SU-DHL-6 (cell line): Measurements from ENCODE around the gene TSHZ2.

Experiments used
- H2AFZ ChIP-seq: fragments of 200-600 bp; sonication (generic); 2 replicates; pipeline ENCODE4 v1.6.1; 2014; ENCODE audit warnings: low read depth, mild to moderate bottlenecking, moderate library complexity, mixed read lengths, antibody characterized with exemption, low read length; ENCODE audit not compliant: severe bottlenecking
- H3F3A ChIP-seq: fragments of 200-600 bp; shearing (Covaris generic); 2 replicates; pipeline ENCODE4 v1.6.0; 2016; ENCODE audit warnings: antibody characterized with exemption, mild to moderate bottlenecking; ENCODE audit not compliant: insufficient read depth
- H3K27ac ChIP-seq: fragments of 200-600 bp; sonication (generic); 2 replicates; pipeline ENCODE4 v1.5.1; 2016; ENCODE audit warnings: low read depth, mild to moderate bottlenecking, low read length, moderate library complexity, mixed read lengths
- H3K27me3 ChIP-seq: fragments of 200-600 bp; sonication (generic), shearing (Covaris generic); 2 replicates; pipeline ENCODE4 v1.6.0; 2014; ENCODE audit warnings: mild to moderate bottlenecking, low read length
- H3K36me3 ChIP-seq: fragments of 200-600 bp; sonication (generic); 2 replicates; pipeline ENCODE4 v1.6.1; 2014; ENCODE audit warnings: mild to moderate bottlenecking, low read length, mixed read lengths
- H3K4me2 ChIP-seq: fragments of 300-600, 200-600 bp; shearing (Covaris generic), sonication (generic); 2 replicates; pipeline ENCODE4 v1.6.0; 2014; ENCODE audit warnings: low read length, low read depth, mild to moderate bottlenecking; ENCODE audit not compliant: poor library complexity, severe bottlenecking
- H3K4me3 ChIP-seq: fragments of 200-600 bp; sonication (generic); 2 replicates; pipeline ENCODE4 v1.5.1; 2014; ENCODE audit warnings: antibody characterized with exemption, low read length, mild to moderate bottlenecking, mixed read lengths; ENCODE audit not compliant: insufficient read depth, poor library complexity, severe bottlenecking
- H3K79me2 ChIP-seq: fragments of 200-600 bp; sonication (generic); 2 replicates; pipeline ENCODE4 v1.6.1; 2014; ENCODE audit warnings: mild to moderate bottlenecking, low read length, moderate library complexity; ENCODE audit not compliant: insufficient read depth
- H3K9ac ChIP-seq: fragments of 200-600 bp; sonication (generic); 2 replicates; pipeline ENCODE4 v1.7.0; 2014; ENCODE audit warnings: mild to moderate bottlenecking, low read length
- H3K9me2 ChIP-seq: fragments of 200-600 bp; sonication (generic); replicated peaks from 2 replicates; pipeline ENCODE4 v1.6.1; 2014; ENCODE audit warnings: low read length; ENCODE audit not compliant: insufficient read depth
- H3K9me3 ChIP-seq: fragments of 200-600 bp; sonication (generic); 2 replicates; pipeline ENCODE4 v1.6.1; 2014; ENCODE audit warnings: low read length, mixed read lengths; ENCODE audit not compliant: insufficient read depth
- H4K20me1 ChIP-seq: fragments of 200-600 bp; sonication (generic); 2 replicates; pipeline ENCODE4 v1.6.1; 2014; ENCODE audit warnings: low read depth, mild to moderate bottlenecking, antibody characterized with exemption, low read length, moderate library complexity, mixed read lengths
- CTCF ChIP-seq: fragments of 200-600 bp; sonication (generic); IDR thresholded peaks from one replicate; pipeline ENCODE4 v1.5.1; 2017; ENCODE audit warnings: antibody characterized with exemption, mild to moderate bottlenecking, low read length, moderate library complexity; ENCODE audit not compliant: insufficient read depth, poor library complexity, severe bottlenecking
- EZH2phosphoT487 ChIP-seq: fragments of 200-600 bp; sonication (generic), shearing (Covaris generic); conservative IDR thresholded peaks from 2 replicates; pipeline ENCODE4 v1.6.1; 2018; ENCODE audit warnings: mild to moderate bottlenecking, antibody characterized with exemption, low read length, moderate library complexity, mixed read lengths

TSHZ2 gene

GRCh38 chr20:53382263-53382844, 410.2 kb downstream of the TSHZ2 start:
- H3K27ac ChIP-seq = no peak overlapping the region
- no peaks in the 10 kb centered on the region for H3K36me3 ChIP-seq
- H3F3A ChIP-seq = no peaks in the 10 kb centered on the region
- H3K9me2 ChIP-seq = no peaks in the 10 kb centered on the region
- H4K20me1 ChIP-seq = no peaks in the 10 kb centered on the region
- no peak overlapping the region for H3K4me3 ChIP-seq
- no peak overlapping the region for H2AFZ ChIP-seq
- no peaks in the 10 kb centered on the region for H3K79me2 ChIP-seq
- TF ChIP-seq EZH2phosphoT487 (no peak), CTCF (no peak)
- no peak overlapping the region for H3K4me2 ChIP-seq
- H3K27me3 ChIP-seq = 0 out of 2 replicates have a peak, but pooled peaks cover 2% of the 10 kb centered on the region
- no peaks in the 10 kb centered on the region for H3K9me3 ChIP-seq
- H3K9ac ChIP-seq = no peak overlapping the region

- no peaks in the 10 kb centered on the region for H4K20me1 ChIP-seq
- H3K4me2 ChIP-seq = no peak overlapping the region
- H3K27me3 ChIP-seq = 0 out of 2 replicates have a peak, but pooled peaks cover 2% of the 10 kb centered on the region
- no peaks in the 10 kb centered on the region for H3K9me3 ChIP-seq
- no peaks in the 10 kb centered on the region for H3K79me2 ChIP-seq
- H3K36me3 ChIP-seq = no peaks in the 10 kb centered on the region
- H3K27ac ChIP-seq = no peak overlapping the region
- no peak overlapping the region for H3K9ac ChIP-seq
- no peak for TF ChIP-seq EZH2phosphoT487
- TF ChIP-seq CTCF = no peak
- no peaks in the 10 kb centered on the region for H3K9me2 ChIP-seq
- no peaks in the 10 kb centered on the region for H3F3A ChIP-seq
- no peak overlapping the region for H2AFZ ChIP-seq
- H3K4me3 ChIP-seq = no peak overlapping the region
Observed at GRCh38 chr20:53383916-53384315, 411.8 kb downstream of the TSHZ2 start.

GRCh38 chr20:53384392-53384791, 412.2 kb downstream of the TSHZ2 start:
- H3K9me2 ChIP-seq = no peaks in the 10 kb centered on the region
- TF ChIP-seq CTCF = no peak
- no peak for TF ChIP-seq EZH2phosphoT487
- H3K36me3 ChIP-seq = no peaks in the 10 kb centered on the region
- H3K4me2 ChIP-seq = no peak overlapping the region
- H2AFZ ChIP-seq = no peak overlapping the region
- H3K27ac ChIP-seq = no peak overlapping the region
- H4K20me1 ChIP-seq = no peaks in the 10 kb centered on the region
- H3K4me3 ChIP-seq = no peak overlapping the region
- no peaks in the 10 kb centered on the region for H3K9me3 ChIP-seq
- H3K9ac ChIP-seq = no peak overlapping the region
- no peaks in the 10 kb centered on the region for H3F3A ChIP-seq
- 0 out of 2 replicates have a peak, but pooled peaks cover 2% of the 10 kb centered on the region for H3K27me3 ChIP-seq
- H3K79me2 ChIP-seq = no peaks in the 10 kb centered on the region
